Ramos (cell line): ENCODE measurements around the gene WDR83.
"Not testable (repeated sequence)": the region's sequence is repeated elsewhere in the genome, so short reads cannot be mapped to it uniquely, and the experiment has no call there.

Experiments
- in situ Hi-C: fragments of 300-500 bp; cut with MboI; formaldehyde crosslinking; loops from one replicate; pipeline ENCODE4 v1.14.3; 2022; ENCODE audit warnings: low sequenced_read_pairs; ENCODE audit not compliant: unreplicated experiment

Gene WDR83

DNA sequence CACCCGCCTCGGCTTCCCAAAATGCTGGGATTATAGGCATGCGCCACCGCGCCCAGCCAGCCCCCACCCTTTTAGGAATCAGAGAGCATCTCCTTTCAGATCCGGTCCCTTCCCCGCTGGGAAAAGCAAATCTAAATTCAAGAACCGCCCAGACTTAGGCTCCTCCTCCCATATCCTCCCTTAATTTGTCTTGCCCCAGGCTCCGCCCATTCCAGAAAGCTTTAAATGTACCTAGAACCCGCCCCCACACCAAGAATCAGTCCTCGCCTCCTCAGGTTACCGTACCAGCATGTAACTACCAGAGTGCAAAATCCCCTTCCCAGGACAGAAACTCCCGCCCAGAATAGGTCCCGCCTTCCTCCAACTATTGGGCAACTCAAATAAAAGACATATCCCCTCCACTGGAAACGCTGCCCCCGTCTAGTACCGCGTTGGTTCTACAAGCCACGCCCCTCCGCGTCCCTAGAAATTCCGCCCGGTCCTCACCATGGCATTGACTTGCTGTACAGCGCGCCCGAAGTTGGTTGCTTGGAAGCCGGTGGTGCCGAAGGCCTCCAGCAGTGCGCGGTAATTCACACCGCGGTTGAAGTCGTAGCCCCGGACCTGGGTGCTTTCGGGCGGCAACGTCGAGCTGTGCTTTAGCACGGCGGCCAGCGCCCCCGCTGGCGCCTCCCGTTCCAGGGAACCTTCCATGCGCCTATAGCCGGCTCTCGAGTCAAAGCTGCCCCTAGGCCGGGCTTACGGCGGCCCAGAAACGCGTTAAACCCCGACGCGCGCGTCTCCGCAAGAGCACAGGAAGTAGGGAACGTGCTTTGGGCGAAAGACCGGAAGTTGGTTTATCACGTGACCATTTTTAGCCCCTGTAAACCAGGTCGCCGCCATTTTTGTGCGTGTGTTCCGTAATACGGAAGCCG is 14.7 kb downstream of the WDR83 start, which contains the start of gene DHPS:
Gene DHPS, minus strand, starts transcription at position 807 of the 914 bp plus-strand sequence. Its CDS starts 114 bp downstream, at position 693.
- in situ Hi-C loops: no loop called here

DNA sequence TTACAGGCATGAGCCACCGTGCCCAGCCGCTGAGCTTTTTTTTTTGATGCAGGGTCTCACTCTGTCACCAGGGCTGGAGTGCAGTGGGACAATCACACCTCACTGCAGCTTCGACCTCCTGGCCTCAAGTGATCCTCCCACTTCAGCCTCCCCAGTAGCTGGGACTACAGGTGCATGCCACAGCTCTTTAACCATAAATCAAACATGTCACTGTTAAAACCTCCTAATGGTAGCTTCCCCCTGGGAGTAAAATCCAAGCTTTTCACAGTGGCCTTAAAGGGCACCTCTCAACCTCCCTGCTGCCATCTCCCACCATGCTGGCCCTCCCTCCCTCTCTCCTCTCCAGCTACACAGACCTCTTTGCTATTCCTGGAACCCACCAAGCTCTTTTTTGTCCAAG is 19.2 kb downstream of the WDR83 start:
- in situ Hi-C loops: no loop called here

DNA sequence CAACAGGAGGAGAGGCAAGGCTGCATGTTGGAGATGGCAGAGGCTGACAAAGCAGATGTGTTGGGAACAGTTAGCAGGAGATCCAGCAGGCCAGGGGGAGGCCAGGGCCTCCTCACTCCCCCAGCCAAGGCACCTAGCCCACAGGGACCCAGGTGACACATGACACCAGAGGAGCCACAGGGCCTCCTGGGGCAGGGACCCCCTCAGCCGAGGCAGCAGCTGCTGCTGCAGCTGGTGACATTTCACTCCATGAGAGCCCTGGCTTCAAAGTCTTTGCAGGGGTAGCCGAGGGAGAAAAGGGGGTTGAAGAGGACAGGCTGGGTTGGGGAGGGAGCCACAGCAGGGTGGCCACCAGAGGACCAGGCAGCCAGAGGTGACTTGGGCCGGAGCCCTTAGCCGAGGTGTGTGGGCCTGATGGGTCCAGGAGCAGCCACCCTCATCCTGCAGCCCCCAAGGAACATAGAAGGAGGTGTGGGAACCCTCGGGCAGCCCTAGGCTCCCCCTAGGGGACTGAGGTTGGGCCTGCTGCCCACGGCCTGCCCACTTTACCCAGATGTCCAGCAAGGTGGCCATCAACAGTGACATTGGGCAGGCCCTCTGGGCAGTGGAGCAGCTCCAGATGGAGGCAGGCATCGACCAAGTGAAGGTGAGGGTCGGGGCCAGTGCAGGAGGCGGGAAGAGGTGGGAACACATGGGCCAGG is 21.0 kb downstream of the WDR83 start, which contains the start of gene GNG14:
Gene GNG14, plus strand, starts transcription at position 503 of the 701 bp plus-strand sequence. Its CDS starts 51 bp downstream, at position 554.
- in situ Hi-C loops: no loop called here

DNA sequence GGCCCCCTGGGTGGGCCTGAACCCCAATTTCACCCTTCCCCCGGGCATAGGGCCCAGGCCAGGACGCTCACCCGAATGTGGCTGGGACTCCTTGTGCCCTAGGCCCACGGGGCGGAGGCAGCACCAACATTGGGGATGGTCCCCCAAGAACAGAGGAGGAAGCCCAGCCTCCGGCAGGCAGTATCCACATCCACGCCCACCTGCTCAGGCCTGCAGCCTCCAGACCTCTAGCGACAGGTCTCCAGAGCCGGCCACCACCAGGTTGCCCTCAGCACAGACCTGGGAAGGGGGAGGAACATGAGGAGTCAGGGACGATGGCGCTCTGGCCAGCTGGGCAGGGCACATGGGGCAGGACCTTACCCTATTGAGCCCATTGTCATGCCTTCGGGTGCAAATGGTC is 22.4 kb downstream of the WDR83 start:
- in situ Hi-C loops: no loop called here

DNA sequence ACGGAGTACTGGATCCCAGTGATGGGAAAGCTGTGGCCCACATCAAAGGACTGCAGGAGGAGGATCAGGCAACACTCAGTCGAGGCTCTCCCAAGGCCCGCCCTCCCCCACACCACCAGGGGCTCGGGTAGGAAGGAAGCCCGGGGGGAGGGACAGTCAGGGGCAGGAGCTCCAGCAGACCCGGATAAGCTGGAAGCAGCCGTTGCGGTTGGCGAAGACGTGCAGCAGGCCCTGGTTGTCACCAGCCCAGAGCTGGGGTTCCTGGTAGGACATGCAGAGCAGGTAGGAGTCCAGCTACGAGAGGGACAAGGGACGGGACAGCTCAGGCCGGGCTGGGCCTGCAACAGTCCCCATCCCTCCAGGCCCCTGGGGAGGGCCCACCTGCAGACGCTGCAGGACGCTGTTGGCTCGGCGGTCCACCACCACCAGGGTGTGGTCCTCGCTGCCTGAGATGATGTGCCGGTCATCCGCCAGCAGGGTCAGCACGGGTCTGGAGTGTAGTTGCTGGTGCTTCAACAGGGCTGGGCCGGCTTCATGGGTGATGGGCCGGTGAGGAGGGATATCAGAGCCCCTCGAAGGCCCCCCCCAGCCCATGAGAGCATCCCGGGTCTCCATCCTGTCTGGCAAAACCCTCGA is 23.1 kb downstream of the WDR83 start:
- in situ Hi-C loops: no loop called here

DNA sequence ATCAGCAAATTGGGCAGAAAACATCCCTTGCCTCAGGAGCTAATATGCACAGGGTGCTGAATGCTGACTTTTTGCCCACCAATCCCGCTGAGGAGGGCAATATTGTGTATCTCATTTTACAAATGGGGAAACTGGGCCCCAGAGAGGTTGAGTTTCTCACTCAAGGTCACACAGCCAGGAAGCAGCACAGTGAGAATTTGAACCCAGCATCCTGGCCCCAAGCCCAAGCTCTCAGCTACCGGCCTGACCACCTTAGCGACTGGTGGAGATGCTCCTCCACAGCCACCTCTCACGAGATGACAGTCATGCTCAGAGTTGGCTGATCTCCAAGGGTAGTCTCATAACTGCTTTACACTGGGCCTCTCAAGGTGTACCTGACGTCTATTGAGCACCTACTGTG is 26.4 kb downstream of the WDR83 start:
- in situ Hi-C loops: no loop called here

DNA sequence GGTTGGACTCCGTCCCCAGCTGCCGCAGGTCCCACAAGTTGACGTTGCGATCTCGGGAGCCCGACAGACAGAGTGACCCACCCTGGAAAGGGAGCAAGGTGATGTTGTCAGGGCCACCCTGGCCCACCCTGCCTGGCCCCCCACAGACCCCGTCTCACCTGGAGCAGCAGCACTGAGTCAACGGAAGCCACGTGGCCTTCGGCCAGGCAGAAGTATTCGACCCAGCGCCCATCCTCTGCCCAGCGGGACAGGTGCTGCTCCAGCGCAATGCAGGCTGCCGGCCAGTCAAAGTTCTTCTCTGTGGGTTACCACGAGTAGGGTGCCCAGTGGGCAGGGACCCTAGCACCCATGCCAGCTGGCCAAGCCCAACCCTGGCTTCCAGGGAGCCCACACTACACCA is 28.0 kb downstream of the WDR83 start:
- in situ Hi-C loops: no loop called here

DNA sequence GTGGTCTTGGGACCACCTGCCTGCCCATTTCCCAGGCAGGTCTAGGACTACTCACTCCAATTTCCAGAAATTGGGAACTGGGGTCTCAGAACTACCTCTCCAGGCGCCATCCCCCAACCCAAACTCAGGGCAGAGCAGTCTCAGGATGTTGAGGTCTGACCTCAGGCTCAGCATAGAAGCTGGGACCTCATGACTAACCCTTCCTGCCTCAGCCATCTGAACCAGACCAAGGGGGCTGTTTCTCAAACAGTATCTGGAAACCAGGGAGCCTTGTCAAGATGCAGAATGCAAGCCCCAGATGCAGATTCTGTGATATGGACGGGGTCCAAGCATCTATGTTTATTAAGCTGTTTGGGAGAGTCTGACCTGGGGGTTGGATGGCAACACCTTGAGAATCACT is 28.5 kb downstream of the WDR83 start:
- in situ Hi-C loops: no loop called here

DNA sequence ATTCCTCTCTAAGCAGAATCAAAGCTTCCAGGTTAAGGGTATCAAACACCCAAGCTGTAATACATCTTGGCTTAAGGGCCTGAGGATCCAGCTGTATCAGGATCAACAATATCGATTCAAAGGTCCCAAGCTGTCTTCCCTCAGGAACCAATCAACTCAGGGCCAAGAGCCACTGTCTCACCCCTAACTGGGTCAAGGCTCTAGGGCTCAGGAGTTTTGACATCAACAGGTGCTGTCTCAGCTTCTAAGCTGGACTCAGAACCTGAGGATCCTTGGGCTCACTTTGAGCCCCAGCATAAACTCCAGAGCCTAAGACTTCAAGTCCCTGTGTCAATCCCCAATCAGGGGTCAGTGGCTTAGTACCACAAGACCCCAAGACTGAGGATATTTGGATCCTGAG is 28.9 kb downstream of the WDR83 start:
- in situ Hi-C loops: no loop called here

DNA sequence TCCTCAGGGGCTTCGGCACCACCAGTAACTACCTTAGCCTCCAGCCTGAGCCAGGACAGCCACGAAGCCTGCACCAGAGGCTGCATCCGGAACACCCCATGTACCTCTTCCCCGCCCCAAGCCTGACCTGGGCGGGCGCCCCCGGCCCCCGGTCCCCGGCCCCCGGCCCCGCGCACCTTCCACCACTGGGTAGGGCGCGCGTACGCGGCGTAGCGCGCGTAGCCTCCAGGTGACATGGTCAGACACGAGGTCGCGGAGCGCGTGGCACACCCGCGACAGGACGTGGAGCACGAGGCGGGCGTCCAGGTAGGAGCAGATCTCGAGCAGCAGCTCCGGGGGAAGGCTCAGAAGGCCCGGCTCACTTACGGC is 29.4 kb downstream of the WDR83 start:
- in situ Hi-C loops: no loop called here

DNA sequence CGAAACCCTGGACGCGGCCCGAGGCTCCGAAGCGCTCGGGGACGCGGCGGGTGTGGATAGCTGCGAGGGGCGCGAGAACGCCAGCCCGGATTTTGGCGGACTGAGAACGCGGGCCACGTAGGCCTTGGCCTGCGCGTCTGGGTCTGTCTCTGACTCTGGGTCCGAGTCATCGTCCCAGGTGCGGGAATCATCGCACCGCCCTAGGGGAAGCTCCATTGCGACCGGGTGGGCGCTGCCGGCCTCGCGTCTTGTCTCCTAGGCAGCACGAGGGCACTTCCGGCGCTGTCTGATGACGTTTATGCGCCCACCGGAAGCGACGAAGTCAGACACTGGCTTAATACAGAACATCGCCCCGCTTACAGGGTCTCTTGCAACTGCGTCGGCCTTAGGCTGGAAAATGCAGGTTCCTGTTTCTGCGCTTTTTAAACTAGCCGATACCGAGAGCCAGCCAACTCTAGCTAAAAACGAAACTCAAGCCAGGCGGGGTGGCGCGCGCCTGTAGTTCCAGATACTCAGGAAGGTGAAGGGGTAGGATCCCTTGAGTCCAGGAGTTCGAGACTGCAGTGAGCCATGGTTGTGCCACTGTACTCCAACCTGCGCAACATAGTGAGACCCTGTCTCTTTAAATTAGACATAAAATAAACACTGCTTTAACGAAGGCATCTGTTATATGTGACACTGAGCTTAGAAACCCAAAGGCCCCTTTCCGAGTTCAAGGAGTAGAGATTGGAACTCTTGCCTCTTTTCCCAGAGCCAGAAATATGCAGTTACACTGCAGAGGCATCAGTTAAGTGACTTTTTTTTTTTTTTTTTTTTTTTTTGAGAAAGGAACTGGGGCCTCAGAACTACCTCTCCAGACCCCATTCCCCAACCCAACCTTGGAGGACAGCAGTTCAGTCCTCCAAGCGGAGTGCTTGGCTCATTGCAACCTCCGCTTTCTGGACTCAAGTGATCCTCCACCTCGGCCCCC is 30.0 kb downstream of the WDR83 start, which contains the start of gene FBXW9:
Gene FBXW9, minus strand, starts transcription at position 266 of the 970 bp plus-strand sequence. Its CDS starts 50 bp downstream, at position 216.
- in situ Hi-C loops: no loop called here

DNA sequence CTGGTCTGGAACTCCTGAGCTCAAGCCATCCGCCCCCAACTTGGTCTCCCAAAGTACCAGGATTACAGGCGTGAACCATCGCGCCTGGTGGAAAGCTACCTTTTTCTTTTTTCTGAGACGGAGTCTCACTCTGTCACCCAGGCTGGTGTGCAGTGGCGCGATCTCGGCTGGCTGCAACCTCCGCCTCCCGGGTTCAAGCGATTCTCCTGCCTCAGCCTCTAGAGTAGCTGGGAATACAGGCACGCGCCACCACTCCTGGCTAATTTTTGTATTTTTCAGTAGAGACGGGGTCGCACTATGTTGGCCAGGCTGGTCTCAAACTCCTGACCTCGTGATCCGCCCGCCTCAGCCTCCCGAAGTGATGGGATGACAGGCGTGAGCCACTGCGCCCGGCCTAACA is 30.8 kb downstream of the WDR83 start:
- in situ Hi-C loops: not testable (repeated sequence)

DNA sequence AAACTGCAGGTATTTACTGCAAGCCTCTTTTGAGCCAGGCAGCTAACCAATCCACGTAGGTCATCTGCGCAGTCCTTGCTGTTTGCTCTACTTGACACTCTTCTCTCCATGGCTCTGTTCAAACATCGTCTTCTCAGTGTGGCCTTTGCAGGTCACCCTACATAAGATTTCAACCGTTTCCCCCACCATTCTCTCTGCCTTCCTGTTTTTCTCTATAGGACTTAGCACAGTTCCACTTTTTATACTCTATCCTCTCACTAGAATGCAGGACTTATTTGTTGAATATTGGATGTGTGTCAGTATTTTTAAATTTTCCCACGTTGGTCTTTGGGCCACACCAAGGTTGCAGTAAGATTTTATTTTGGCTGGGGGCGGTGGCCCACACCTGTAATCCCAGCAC is 31.5 kb downstream of the WDR83 start:
- in situ Hi-C loops: no loop called here

DNA sequence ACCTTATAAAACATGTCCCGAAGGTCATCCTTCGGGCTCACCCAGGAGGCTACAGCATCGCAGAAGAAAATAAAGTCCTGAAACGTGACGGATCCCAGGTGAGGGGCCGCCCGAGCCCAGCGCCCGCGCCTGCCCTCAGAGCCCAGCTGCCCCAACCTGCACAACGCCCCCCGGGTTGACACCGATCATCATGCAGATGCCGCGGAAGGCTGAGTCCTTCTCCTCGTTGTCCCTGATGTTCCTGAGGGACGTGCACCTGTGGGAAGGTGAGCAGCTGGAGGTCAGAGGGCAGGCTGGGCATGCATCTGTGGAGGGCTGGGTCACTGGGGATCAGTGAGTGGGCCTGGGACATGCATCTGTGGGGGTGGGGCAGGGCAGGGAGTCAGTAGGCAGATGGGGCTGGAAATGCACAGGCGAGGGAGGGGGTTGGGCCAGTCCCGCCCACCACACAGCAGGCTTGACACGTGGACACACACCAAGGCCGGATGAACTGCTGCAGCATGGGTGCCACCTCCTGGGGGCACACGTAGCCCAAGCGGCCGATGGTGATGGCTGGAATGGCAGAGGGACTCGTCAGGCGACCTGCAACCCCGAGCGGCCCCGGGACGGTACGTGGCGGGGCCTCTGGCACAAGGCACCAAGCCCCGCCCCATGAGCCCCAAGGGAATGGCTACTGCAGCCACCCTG is 35.1 kb downstream of the WDR83 start:
- in situ Hi-C loops: no loop called here

DNA sequence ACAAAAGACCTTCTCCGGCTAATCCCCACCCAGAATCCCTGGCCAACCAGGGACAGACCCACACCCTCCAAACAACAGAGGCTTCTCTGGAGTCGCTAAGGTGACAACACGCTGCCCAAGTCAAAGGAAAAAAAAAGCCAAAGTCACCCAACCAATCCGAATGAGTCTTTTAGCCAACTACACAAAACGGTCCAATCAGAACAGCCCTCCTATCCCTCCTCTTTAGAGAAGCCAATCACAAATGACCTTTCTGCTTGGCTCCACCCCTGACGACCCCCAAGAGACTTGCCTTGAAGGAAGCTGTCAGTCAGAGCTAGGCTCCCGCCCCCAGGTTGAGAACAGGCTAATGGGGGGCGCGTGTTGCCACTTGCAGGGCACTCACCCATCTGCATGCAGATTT is 36.4 kb downstream of the WDR83 start:
- in situ Hi-C loops: no loop called here

DNA sequence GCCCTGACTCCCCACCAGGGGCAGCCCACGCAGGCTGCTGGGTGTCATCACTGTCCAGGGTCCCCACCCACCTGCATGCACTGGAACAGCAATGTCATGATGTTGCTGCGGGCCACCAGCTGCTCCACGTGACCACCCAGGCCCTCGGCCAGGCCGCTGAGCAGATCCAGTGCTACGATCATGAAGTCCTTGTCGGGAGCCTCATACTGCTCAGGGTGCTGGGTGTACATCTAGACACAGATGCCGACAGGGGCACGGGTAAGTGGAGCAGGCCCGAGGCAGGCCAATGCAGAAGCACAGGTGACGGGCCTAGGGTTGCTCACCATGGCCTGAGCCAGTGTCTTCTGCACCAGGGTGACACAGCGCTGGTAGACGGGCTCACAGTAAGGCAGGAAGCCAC is 38.6 kb downstream of the WDR83 start:
- in situ Hi-C loops: no loop called here

DNA sequence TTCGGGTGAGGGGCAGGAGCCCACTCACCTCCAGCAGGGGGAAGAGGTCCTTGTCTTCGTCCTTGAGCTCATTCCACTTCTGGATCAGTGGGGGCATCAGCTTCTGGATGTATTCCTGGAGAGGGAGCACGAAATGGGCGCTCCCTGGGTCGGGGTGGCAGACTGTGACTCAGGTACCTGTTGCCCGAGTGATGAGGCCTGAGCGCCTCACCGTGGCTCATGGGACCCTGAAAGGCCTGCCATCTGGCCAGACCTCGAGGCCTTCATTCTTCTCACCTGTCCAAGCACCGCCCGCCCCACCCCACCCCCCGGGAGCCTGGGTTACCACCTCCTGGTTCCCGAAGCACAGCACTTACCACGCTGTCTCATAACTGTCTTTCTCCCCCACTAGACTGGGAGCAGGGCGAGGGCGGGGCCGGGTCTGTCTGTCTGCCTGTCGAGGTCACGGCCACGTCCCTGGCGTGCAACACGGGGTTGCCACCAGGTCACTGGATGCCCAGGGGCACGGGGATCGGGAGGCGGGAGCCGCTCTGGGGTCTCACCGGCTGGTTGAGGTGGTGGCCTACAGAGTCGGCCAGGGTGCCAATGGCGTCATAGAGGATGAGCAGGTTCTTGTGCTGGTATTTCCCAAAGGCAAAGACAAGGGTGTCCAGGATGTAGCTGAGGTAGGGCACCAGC is 39.2 kb downstream of the WDR83 start:
- in situ Hi-C loops: no loop called here

DNA sequence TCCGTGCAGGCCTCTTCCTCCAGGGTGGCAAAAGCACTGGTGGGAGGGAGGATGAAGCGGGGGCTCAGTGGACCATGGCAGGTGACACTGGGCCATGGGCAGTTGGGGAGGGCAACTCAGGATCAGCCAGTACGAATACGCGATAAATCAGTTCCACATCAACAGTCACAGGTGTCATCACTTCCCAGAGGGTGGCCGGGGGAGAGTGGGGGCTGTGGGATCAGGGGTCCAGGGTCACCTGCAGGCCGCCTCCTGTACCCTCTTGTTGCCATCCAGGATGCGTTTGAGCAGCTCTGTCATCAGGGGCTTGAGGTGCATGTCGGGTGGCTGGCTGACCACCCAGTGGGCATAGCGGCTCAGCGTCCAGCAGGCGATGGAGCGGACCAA is 39.7 kb downstream of the WDR83 start:
- in situ Hi-C loops: no loop called here

DNA sequence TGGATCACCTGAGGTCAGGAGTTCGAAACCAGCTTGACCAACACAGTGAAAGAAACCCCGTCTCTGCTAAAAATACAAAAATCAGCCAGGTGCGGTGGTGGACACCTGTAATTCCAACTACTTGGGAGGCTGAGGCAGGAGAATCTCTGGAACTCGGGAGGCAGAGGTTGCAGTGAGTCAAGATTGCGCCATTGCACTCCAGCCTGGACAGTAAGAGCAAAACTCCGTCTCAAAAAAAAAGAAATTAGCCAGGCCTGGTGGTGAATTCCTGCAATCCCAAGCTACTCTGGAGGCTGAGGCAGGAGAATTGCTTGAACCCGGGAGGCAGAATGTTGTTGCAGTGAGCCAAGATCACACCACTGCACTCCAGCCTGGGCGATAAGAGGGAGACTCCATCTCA is 42.0 kb downstream of the WDR83 start:
- in situ Hi-C loops: no loop called here
